ENCODE data around the gene P2RX7. TPM values are rescaled to one million over a fixed set of nuclear protein-coding genes. Genes with fewer than 3 reads are reported as not detected.
A peak's percentile ranks its signal among the peaks of the same experiment; 100 is the strongest.
"Not testable (repeated sequence)": the region's sequence is repeated elsewhere in the genome, so short reads cannot be mapped to it uniquely, and the experiment has no call there.

The P2RX7 gene
- total RNA-seq, 1 donor from 2014 or later: 2.1 TPM

DNA sequence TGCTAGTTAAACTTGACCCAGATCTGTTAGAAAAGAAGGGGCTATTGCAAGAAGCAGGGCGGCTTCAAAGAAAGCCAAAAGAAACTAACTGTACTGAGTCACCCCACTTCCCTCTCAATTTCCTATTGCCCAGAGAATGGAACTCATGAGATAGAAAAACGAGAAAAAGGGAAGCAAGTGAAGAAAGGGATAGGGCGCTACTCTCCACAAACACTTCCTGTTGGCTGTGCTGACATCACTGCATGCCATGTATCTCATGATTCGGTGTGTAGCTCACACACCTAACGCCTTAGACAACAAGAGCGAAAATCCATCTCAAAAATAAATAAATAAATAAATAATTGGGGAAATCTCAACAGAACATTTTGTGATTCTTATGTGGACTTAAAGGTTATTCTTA, 64.2 kb downstream of the P2RX7 start:
- Histone ChIP-seq H3K27me3 (ENCODE audit: control insufficient read depth in 3 of 3, insufficient read depth in 3 of 3, low read length in 3 of 3) (no peaks in the 10 kb centered on the region), H3K9me3 (ENCODE audit: control insufficient read depth in 3 of 3, low read length in 3 of 3) (no peaks in the 10 kb centered on the region), H3K4me3 (ENCODE audit: low read length in 3 of 3) (no peak overlapping the region), H3K36me3 (ENCODE audit: control insufficient read depth in 3 of 3, insufficient read depth in 3 of 3, low read length in 3 of 3) (no peaks in the 10 kb centered on the region), H3K27ac (ENCODE audit: low read depth, low read length) (peak overlapping the region; percentile 40), H3K9ac (ENCODE audit: low read depth in 1 of 3, low read length in 3 of 3) (no peak overlapping the region), H3K4me1 (ENCODE audit: control insufficient read depth in 3 of 3, insufficient read depth in 3 of 3, low read length in 3 of 3) (no peaks in the 10 kb centered on the region)

DNA sequence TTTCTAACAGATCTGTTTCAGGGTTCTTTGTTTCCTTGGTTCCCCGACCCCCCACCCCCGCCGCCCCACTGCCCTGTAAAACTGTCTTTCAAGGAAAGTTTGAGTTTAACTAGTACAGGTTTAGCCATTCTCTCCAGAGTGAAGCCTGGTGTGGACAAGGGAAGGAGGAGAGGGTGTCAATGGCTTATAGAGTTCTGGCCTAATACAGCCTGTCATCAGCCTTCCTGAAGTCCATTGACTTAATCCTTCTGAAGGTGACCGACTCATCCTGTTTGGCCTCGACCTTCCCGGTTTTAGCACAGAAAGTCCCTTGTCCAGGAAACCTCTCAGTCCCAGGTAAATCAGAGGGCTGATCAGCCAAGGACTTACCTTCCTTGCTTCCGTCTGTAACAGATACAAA, 66.3 kb downstream of the P2RX7 start:
- H3K4me3 ChIP-seq (ENCODE audit: low read length in 3 of 3): no peak overlapping the region
- no peaks in the 10 kb centered on the region for H3K4me1 ChIP-seq (ENCODE audit: control insufficient read depth in 3 of 3, insufficient read depth in 3 of 3, low read length in 3 of 3)
- H3K27ac ChIP-seq (ENCODE audit: low read depth, low read length): no peak overlapping the region
- no peaks in the 10 kb centered on the region for H3K9me3 ChIP-seq (ENCODE audit: control insufficient read depth in 3 of 3, low read length in 3 of 3)
- no peak overlapping the region for H3K9ac ChIP-seq (ENCODE audit: low read depth in 1 of 3, low read length in 3 of 3)
- no peaks in the 10 kb centered on the region for H3K27me3 ChIP-seq (ENCODE audit: control insufficient read depth in 3 of 3, insufficient read depth in 3 of 3, low read length in 3 of 3)
- no peaks in the 10 kb centered on the region for H3K36me3 ChIP-seq (ENCODE audit: control insufficient read depth in 3 of 3, insufficient read depth in 3 of 3, low read length in 3 of 3)

DNA sequence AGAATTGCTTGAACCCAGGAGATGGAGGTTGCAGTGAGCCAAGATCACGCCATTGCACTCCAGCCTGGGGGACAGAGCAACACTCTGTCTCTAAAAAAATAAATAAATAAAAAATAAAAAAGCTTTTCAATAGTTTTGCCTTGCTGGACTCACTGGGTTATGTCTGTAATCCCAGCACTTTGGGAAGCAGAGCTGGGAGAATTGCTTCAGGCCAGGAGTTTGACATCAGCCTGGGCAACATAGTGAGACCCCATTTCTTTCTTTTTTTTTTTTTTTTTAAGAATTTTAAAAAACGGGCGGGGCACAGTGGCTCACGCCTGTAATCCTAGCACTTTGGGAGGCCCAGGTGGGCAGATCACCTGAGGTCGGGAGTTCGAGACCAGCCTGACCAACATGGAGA, 68.5 kb downstream of the P2RX7 start:
- H3K9ac ChIP-seq (ENCODE audit: low read depth in 1 of 3, low read length in 3 of 3); H3K9me3 ChIP-seq (ENCODE audit: control insufficient read depth in 3 of 3, low read length in 3 of 3); H3K36me3 ChIP-seq (ENCODE audit: control insufficient read depth in 3 of 3, insufficient read depth in 3 of 3, low read length in 3 of 3); H3K4me1 ChIP-seq (ENCODE audit: control insufficient read depth in 3 of 3, insufficient read depth in 3 of 3, low read length in 3 of 3); H3K27ac ChIP-seq (ENCODE audit: low read depth, low read length); H3K27me3 ChIP-seq (ENCODE audit: control insufficient read depth in 3 of 3, insufficient read depth in 3 of 3, low read length in 3 of 3); H3K4me3 ChIP-seq (ENCODE audit: low read length in 3 of 3): not testable (repeated sequence)

DNA sequence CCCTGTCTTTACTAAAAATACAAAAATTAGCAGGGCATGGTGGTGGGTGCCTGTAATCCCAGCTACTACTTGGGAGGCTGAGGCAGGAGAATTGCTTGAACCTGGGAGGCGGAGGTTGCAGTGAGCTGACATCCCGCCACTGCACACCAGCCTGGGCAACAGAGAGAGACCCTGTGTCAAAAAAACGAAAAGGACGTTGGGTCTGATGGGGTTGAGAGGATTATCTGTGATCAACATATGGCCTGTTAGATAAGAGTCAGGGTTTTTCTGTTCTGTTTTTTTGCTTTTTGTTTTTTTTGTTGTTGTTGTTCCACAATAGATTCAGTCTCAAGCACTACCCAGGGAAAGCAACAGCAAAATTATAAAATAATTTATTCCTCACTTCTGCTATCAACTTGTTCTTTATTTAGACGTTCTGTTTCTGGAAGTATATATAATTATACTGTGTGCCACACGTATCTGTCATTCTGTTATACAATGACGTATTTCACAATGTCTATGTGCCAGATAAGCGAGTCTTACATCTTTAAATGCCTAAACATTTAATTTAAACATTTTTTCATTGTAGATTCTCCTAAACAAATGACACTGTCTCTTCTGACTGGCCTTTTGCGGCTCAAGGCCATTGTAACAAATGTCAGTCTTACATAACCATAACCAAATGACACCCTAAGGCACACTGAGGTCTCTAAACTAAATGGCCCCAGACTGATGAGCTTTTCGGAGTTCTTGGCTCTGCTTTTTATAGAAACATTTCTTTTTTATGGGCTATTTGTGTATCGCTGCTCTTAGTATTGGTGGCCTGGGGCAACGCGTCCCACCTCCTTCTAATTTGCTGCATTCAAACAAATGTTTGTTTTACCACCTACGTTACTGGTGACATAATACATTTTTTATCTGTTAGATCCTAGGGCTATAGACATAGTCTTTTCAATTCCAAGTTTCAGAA, 70.0 kb downstream of the P2RX7 start:
- Histone ChIP-seq H3K9me3 (ENCODE audit: control insufficient read depth in 3 of 3, low read length in 3 of 3) (no peaks in the 10 kb centered on the region), H3K27me3 (ENCODE audit: control insufficient read depth in 3 of 3, insufficient read depth in 3 of 3, low read length in 3 of 3) (no peaks in the 10 kb centered on the region), H3K4me3 (ENCODE audit: low read length in 3 of 3) (no peak overlapping the region), H3K36me3 (ENCODE audit: control insufficient read depth in 3 of 3, insufficient read depth in 3 of 3, low read length in 3 of 3) (no peaks in the 10 kb centered on the region), H3K27ac (ENCODE audit: low read depth, low read length) (no peak overlapping the region), H3K4me1 (ENCODE audit: control insufficient read depth in 3 of 3, insufficient read depth in 3 of 3, low read length in 3 of 3) (no peaks in the 10 kb centered on the region), H3K9ac (ENCODE audit: low read depth in 1 of 3, low read length in 3 of 3) (no peak overlapping the region)

DNA sequence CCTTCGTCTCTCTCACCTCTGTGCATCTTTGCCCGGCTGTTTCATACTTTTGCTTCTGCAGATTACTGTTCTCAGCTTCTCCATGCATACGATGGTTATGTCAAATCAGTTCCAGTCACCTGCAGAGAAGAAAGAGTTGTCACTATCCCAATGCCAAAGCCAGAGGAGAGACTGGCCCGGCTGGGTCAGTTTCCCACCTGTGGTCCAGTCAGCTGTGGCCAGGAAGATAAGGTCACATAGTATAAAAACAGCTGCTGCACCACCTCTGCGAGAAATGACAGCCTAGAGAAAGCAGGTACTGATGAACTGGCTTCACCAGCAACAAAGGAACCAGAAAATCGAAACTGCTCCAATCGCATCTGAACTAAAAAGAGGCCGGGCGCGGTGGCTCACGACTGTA, 70.8 kb downstream of the P2RX7 start:
- Histone ChIP-seq H3K9ac (ENCODE audit: low read depth in 1 of 3, low read length in 3 of 3) (no peak overlapping the region), H3K4me1 (ENCODE audit: control insufficient read depth in 3 of 3, insufficient read depth in 3 of 3, low read length in 3 of 3) (no peaks in the 10 kb centered on the region)

DNA sequence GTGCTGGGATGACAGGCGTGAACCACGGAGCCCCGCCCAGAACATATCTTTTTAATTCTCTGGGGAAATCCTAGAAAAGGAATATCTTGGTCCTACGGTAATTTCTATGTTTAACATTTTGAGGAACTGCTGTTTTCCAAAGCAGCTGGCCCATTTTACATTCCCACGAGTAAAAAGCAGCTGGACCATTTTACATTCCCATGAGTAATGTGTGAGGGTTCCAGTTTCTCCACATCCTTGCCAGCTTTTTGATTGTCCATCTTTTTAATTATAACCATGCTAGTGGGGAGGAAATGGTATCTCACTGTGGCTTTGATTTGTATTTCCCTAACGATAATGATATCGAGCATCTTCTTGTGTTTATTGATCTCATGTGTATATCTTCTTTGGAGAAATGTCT, 72.8 kb downstream of the P2RX7 start:
- Histone ChIP-seq H3K27me3 (ENCODE audit: control insufficient read depth in 3 of 3, insufficient read depth in 3 of 3, low read length in 3 of 3) (no peaks in the 10 kb centered on the region), H3K4me1 (ENCODE audit: control insufficient read depth in 3 of 3, insufficient read depth in 3 of 3, low read length in 3 of 3) (peaks cover under 1 to 5% (median 1%) of the 10 kb centered on the region in 3 donors), H3K36me3 (ENCODE audit: control insufficient read depth in 3 of 3, insufficient read depth in 3 of 3, low read length in 3 of 3) (no peaks in the 10 kb centered on the region), H3K27ac (ENCODE audit: low read depth, low read length) (no peak overlapping the region), H3K9me3 (ENCODE audit: control insufficient read depth in 3 of 3, low read length in 3 of 3) (no peaks in the 10 kb centered on the region), H3K4me3 (ENCODE audit: low read length in 3 of 3) (no peak overlapping the region), H3K9ac (ENCODE audit: low read depth in 1 of 3, low read length in 3 of 3) (no peak overlapping the region)

More for the DNA sequence above, 70.8 kb downstream of the P2RX7 start:
- Histone ChIP-seq H3K36me3 (ENCODE audit: control insufficient read depth in 3 of 3, insufficient read depth in 3 of 3, low read length in 3 of 3) (no peaks in the 10 kb centered on the region), H3K27ac (ENCODE audit: low read depth, low read length) (no peak overlapping the region), H3K27me3 (ENCODE audit: control insufficient read depth in 3 of 3, insufficient read depth in 3 of 3, low read length in 3 of 3) (no peaks in the 10 kb centered on the region), H3K9me3 (ENCODE audit: control insufficient read depth in 3 of 3, low read length in 3 of 3) (no peaks in the 10 kb centered on the region), H3K4me3 (ENCODE audit: low read length in 3 of 3) (no peak overlapping the region)

DNA sequence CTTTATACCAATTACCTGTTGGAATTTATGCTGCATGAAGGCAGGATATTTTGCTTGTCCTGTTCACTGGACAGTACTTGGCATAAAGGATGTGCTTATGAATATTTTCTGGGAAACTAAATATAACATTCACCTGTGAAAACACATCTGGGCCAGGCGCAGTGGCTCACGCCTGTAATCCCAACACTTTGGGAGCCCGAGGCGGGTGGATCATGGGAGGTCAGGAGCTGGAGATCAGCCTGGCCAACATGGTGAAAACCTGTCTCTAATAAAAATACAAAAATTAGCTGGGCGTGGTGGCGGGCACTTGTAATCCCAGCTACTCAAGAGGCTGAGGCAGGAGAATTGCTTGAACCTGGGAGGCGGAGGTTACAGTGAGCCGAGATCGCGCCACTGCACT, 75.9 kb downstream of the P2RX7 start:
- not testable (repeated sequence) for H3K27ac ChIP-seq (ENCODE audit: low read depth, low read length); H3K9me3 ChIP-seq (ENCODE audit: control insufficient read depth in 3 of 3, low read length in 3 of 3); H3K36me3 ChIP-seq (ENCODE audit: control insufficient read depth in 3 of 3, insufficient read depth in 3 of 3, low read length in 3 of 3); H3K4me1 ChIP-seq (ENCODE audit: control insufficient read depth in 3 of 3, insufficient read depth in 3 of 3, low read length in 3 of 3); H3K4me3 ChIP-seq (ENCODE audit: low read length in 3 of 3); H3K9ac ChIP-seq (ENCODE audit: low read depth in 1 of 3, low read length in 3 of 3); H3K27me3 ChIP-seq (ENCODE audit: control insufficient read depth in 3 of 3, insufficient read depth in 3 of 3, low read length in 3 of 3)

DNA sequence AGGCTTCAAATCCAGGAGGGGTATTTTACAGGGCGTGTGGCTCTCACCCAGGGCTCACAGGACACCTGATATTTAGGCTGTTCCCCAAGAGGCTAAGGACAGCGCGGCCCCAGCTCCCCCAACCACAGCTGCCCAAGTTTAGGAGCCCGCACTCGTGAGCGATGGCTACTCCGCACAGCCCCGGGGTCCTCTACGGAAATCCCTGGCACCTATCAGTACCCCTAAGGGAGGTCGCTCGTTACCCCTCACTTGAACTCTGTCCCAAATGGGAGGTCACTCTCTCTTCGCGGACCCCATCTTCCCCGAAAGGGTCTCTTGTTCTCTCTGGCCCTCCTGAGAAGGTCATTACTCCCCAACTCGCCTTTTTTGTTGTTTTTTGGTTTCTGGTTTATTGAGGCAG, 76.5 kb downstream of the P2RX7 start:
- Histone ChIP-seq H3K4me1 (ENCODE audit: control insufficient read depth in 3 of 3, insufficient read depth in 3 of 3, low read length in 3 of 3) (peaks cover 5 to 10% (median 6%) of the 10 kb centered on the region in 3 donors), H3K36me3 (ENCODE audit: control insufficient read depth in 3 of 3, insufficient read depth in 3 of 3, low read length in 3 of 3) (no peaks in the 10 kb centered on the region), H3K27ac (ENCODE audit: low read depth, low read length) (peak overlapping the region; percentile 57), H3K27me3 (ENCODE audit: control insufficient read depth in 3 of 3, insufficient read depth in 3 of 3, low read length in 3 of 3) (no peaks in the 10 kb centered on the region), H3K9ac (ENCODE audit: low read depth in 1 of 3, low read length in 3 of 3) (no peak overlapping the region), H3K9me3 (ENCODE audit: control insufficient read depth in 3 of 3, low read length in 3 of 3) (no peaks in the 10 kb centered on the region), H3K4me3 (ENCODE audit: low read length in 3 of 3) (peak overlapping the region in 1 of 3 donors; percentile 83)

DNA sequence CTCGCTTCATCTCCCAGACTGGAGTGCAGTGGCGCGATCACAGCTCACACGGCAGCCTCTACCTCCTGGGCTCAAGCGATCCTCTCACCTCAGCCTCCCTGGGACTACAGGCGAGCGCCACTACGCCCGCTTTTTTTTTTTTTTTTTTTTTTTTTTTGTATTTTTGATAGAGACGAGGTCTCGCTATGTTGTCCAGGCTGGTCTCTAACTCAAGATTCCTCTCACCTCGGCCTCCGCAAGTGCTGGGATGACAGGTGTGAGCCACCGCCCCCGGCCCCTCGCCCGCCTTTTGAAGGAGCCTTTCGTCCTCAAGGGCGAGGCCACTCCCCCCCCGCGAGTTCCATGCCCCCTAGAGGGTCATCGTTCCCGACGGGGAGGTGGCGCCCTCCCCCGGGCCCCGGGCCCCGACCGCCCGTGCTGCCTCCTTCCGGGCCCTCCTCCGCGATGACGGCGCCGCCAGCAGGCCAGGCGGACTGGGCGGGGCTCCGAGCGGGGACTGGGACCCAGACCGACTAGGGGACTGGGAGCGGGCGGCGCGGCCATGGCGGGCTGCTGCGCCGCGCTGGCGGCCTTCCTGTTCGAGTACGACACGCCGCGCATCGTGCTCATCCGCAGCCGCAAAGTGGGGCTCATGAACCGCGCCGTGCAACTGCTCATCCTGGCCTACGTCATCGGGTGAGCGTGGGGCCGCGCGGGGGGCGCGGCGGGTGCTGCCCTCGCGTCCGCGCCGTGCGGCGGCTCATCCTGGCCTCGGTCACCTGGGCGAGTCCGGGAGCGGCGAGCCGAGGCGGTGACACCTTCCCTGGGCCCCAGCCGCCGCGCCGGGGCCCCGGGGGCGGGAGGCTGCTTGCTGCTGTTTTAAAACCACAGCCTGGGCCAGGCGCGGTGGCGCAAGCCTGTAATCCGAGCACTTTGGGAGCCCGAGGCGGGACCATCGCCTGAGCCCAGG, 77.2 kb downstream of the P2RX7 start, which contains the start of gene P2RX4:
TSS of gene P2RX4 (plus strand) at position 506 of the 949 bp plus-strand sequence. CDS start at position 542, 36 bp downstream.
- no peaks in the 10 kb centered on the region for H3K27me3 ChIP-seq (ENCODE audit: control insufficient read depth in 3 of 3, insufficient read depth in 3 of 3, low read length in 3 of 3)
- H3K9ac ChIP-seq (ENCODE audit: low read depth in 1 of 3, low read length in 3 of 3): peak within 1 kb of the TSS; percentile 73 to 81 (median 79)
- peak within 1 kb of the TSS; percentile 57 for H3K27ac ChIP-seq (ENCODE audit: low read depth, low read length)
- H3K9me3 ChIP-seq (ENCODE audit: control insufficient read depth in 3 of 3, low read length in 3 of 3): no peaks in the 10 kb centered on the region
- H3K4me3 ChIP-seq (ENCODE audit: low read length in 3 of 3): peak within 1 kb of the TSS; percentile 71 to 83 (median 73)
- H3K4me1 ChIP-seq (ENCODE audit: control insufficient read depth in 3 of 3, insufficient read depth in 3 of 3, low read length in 3 of 3): peaks cover 5 to 10% (median 6%) of the 10 kb centered on the region in 3 donors
- H3K36me3 ChIP-seq (ENCODE audit: control insufficient read depth in 3 of 3, insufficient read depth in 3 of 3, low read length in 3 of 3): no peaks in the 10 kb centered on the region
